Measurements from ENCODE around the gene HAUS5. TPM values are rescaled to one million over a fixed set of nuclear protein-coding genes. Genes with fewer than 3 reads are reported as not detected.

Gene HAUS5
- total RNA-seq, 2 experiments from 2014 or later: 28.4 to 29.9 TPM

- Histone ChIP-seq H3K27ac (ENCODE audit: low read depth in 1 of 2, low read length in 2 of 2) (no peak overlapping the region), H3K36me3 (ENCODE audit: insufficient read depth, low read length) (no peaks in the 10 kb centered on the region), H3K4me3 (ENCODE audit: low read length) (no peak overlapping the region), H3K4me1 (ENCODE audit: insufficient read depth, low read length) (peaks cover 31% of the 10 kb centered on the region), H3K27me3 (ENCODE audit: control insufficient read depth in 1 of 2, insufficient read depth in 2 of 2, low read length in 2 of 2) (no peaks in the 10 kb centered on the region), H3K9me3 (ENCODE audit: control insufficient read depth in 1 of 2, insufficient read depth in 1 of 2, low read length in 2 of 2) (peaks cover 0 to 4% of the 10 kb centered on the region in 2 experiments)
- CTCF ChIA-PET: no interaction called here
- Mint-ChIP-seq H3K36me3 (ENCODE audit: low read depth) (peaks cover 4% of the 10 kb centered on the region), H3K4me3 (no peak overlapping the region), H3K4me1 (ENCODE audit: low read depth) (peaks cover 34% of the 10 kb centered on the region), H3K27ac (no peak overlapping the region), H3K27me3 (no peaks in the 10 kb centered on the region), H3K9me3 (peaks cover 3% of the 10 kb centered on the region)
- DNase-seq (no peak), ATAC-seq (ENCODE audit: poor library complexity) (no peak)
- POLR2A ChIA-PET: interaction anchor here (1.1 kb wide), 1 partner anchor 41 kb away, joined by 3 read pairs; the partner anchor contains the start of gene COX6B1
- intact Hi-C loops (cut with DNase I, micrococcal nuclease): no loop called here
- TF ChIP-seq CTCF (IDR thresholded peaks at IDR 0.05): no peak
These were observed 4.9 kb upstream of the HAUS5 start for GRCh38 chr19:35607661-35608060.

- Histone ChIP-seq H3K27ac (ENCODE audit: low read depth in 1 of 2, low read length in 2 of 2) (no peak overlapping the region), H3K27me3 (ENCODE audit: control insufficient read depth in 1 of 2, insufficient read depth in 2 of 2, low read length in 2 of 2) (no peaks in the 10 kb centered on the region)
These were observed 4.3 kb upstream of the HAUS5 start for GRCh38 chr19:35608251-35608650.

GRCh38 chr19:35609851-35610353, 2.6 kb upstream of the HAUS5 start:
- H3K36me3 ChIP-seq (ENCODE audit: insufficient read depth, low read length): peaks cover under 1% of the 10 kb centered on the region
- DNase-seq (peak in 10 of 14 experiments; percentile 7 to 81 (median 32)), ATAC-seq (ENCODE audit: poor library complexity) (peak; percentile 43)
- peaks cover 0 to 4% of the 10 kb centered on the region in 2 experiments for H3K9me3 ChIP-seq (ENCODE audit: control insufficient read depth in 1 of 2, insufficient read depth in 1 of 2, low read length in 2 of 2)
- peak overlapping the region; percentile 0 for H3K4me3 ChIP-seq (ENCODE audit: low read length)
- POLR2A ChIA-PET: interaction anchor here (1.0 kb wide), 1 partner anchor 52 kb away, joined by 3 read pairs; no protein-coding TSS in a partner anchor
- no peaks in the 10 kb centered on the region for H3K27me3 ChIP-seq (ENCODE audit: control insufficient read depth in 1 of 2, insufficient read depth in 2 of 2, low read length in 2 of 2)
- H3K27me3 Mint-ChIP-seq: no peaks in the 10 kb centered on the region
- peak overlapping the region; percentile 81 for H3K27ac Mint-ChIP-seq
- intact Hi-C loops (cut with DNase I, micrococcal nuclease): no loop called here
- CTCF ChIA-PET: interaction anchor here (1.2 kb wide), 1 partner anchor 35 kb away, joined by 3 read pairs; no protein-coding TSS in a partner anchor
- TF ChIP-seq CTCF (IDR thresholded peaks at IDR 0.05): no peak
- H3K4me3 Mint-ChIP-seq: peak overlapping the region; percentile 70
- peak overlapping the region; percentile 36 to 69 for H3K27ac ChIP-seq (ENCODE audit: low read depth in 1 of 2, low read length in 2 of 2)
- peaks cover 38% of the 10 kb centered on the region for H3K4me1 ChIP-seq (ENCODE audit: insufficient read depth, low read length)
- H3K36me3 Mint-ChIP-seq (ENCODE audit: low read depth): peaks cover 5% of the 10 kb centered on the region
- peaks cover 3% of the 10 kb centered on the region for H3K9me3 Mint-ChIP-seq
- peaks cover 36% of the 10 kb centered on the region for H3K4me1 Mint-ChIP-seq (ENCODE audit: low read depth)

More at GRCh38 chr19:35608251-35608650, 4.3 kb upstream of the HAUS5 start:
- peak overlapping the region; percentile 25 for H3K4me3 Mint-ChIP-seq
- H3K4me1 Mint-ChIP-seq (ENCODE audit: low read depth): peaks cover 36% of the 10 kb centered on the region
- DNase-seq (peak in 2 of 14 experiments; percentile 23 to 27), ATAC-seq (ENCODE audit: poor library complexity) (no peak)
- peak overlapping the region; percentile 44 for H3K27ac Mint-ChIP-seq
- peaks cover 37% of the 10 kb centered on the region for H3K4me1 ChIP-seq (ENCODE audit: insufficient read depth, low read length)
- ChIA-PET CTCF (no interaction called here), POLR2A (interaction anchor here (1.1 kb wide), 1 partner anchor 40 kb away, joined by 3 read pairs; the partner anchor contains the start of gene COX6B1)
- peaks cover 5% of the 10 kb centered on the region for H3K36me3 Mint-ChIP-seq (ENCODE audit: low read depth)
- intact Hi-C loops (cut with DNase I, micrococcal nuclease): no loop called here
- no peaks in the 10 kb centered on the region for H3K27me3 Mint-ChIP-seq
- H3K9me3 Mint-ChIP-seq: peaks cover 3% of the 10 kb centered on the region
- H3K4me3 ChIP-seq (ENCODE audit: low read length): no peak overlapping the region
- no peak for TF ChIP-seq CTCF (IDR thresholded peaks at IDR 0.05)
- no peaks in the 10 kb centered on the region for H3K36me3 ChIP-seq (ENCODE audit: insufficient read depth, low read length)
- H3K9me3 ChIP-seq (ENCODE audit: control insufficient read depth in 1 of 2, insufficient read depth in 1 of 2, low read length in 2 of 2): peaks cover 0 to 4% of the 10 kb centered on the region in 2 experiments
